ENCODE results near the gene OVOL1. TPM values are rescaled to one million over a fixed set of nuclear protein-coding genes. Genes with fewer than 3 reads are reported as not detected.
"Not testable (repeated sequence)": the region's sequence is repeated elsewhere in the genome, so short reads cannot be mapped to it uniquely, and the experiment has no call there.

OVOL1 gene
- total RNA-seq, 1 donor from 2014 or later: 0.16 TPM

- H3K4me1 Mint-ChIP-seq (ENCODE audit: low read depth): peaks cover 18% of the 10 kb centered on the region
- peaks cover 5% of the 10 kb centered on the region for H3K36me3 Mint-ChIP-seq (ENCODE audit: low read depth)
- peak overlapping the region; percentile 79 for H3K4me3 Mint-ChIP-seq (ENCODE audit: low read depth)
- no peak for DNase-seq (ENCODE audit: low spot score)
- H3K27me3 Mint-ChIP-seq (ENCODE audit: low read depth): no peaks in the 10 kb centered on the region
- H3K27ac Mint-ChIP-seq: peak overlapping the region; percentile 65
- intact Hi-C loops (cut with micrococcal nuclease): loop anchor here (10.0 kb wide), 1 partner anchor 53 kb away; no protein-coding TSS in a partner anchor
- H3K9me3 Mint-ChIP-seq: no peaks in the 10 kb centered on the region
Measured at GRCh38 chr11:65817312-65817834, 30.5 kb downstream of the OVOL1 start.

- Mint-ChIP-seq H3K27ac (peak overlapping the region; percentile 65), H3K4me3 (ENCODE audit: low read depth) (peak overlapping the region; percentile 79)
Measured at GRCh38 chr11:65817835-65818680, 31.2 kb downstream of the OVOL1 start.

GRCh38 chr11:65821107-65821506 lies 34.2 kb downstream of the OVOL1 start:
- H3K27me3 Mint-ChIP-seq (ENCODE audit: low read depth): no peaks in the 10 kb centered on the region
- no peaks in the 10 kb centered on the region for H3K9me3 Mint-ChIP-seq
- peaks cover 18% of the 10 kb centered on the region for H3K4me1 Mint-ChIP-seq (ENCODE audit: low read depth)
- DNase-seq (ENCODE audit: low spot score): no peak
- H3K36me3 Mint-ChIP-seq (ENCODE audit: low read depth): peaks cover 5% of the 10 kb centered on the region
- intact Hi-C loops (cut with micrococcal nuclease): no loop called here
- no peak overlapping the region for H3K27ac Mint-ChIP-seq
- no peak overlapping the region for H3K4me3 Mint-ChIP-seq (ENCODE audit: low read depth)

More at GRCh38 chr11:65817835-65818680, 31.2 kb downstream of the OVOL1 start:
- Mint-ChIP-seq H3K4me1 (ENCODE audit: low read depth) (peaks cover 18% of the 10 kb centered on the region), H3K36me3 (ENCODE audit: low read depth) (peaks cover 5% of the 10 kb centered on the region), H3K27me3 (ENCODE audit: low read depth) (no peaks in the 10 kb centered on the region), H3K9me3 (no peaks in the 10 kb centered on the region)
- DNase-seq (ENCODE audit: low spot score): peak; percentile 87
- intact Hi-C loops (cut with micrococcal nuclease): loop anchor here (1.0 to 10.0 kb wide), 4 partner anchors 38 to 171 kb away; partner anchors contain the start of genes AP5B1 and KAT5

DNA sequence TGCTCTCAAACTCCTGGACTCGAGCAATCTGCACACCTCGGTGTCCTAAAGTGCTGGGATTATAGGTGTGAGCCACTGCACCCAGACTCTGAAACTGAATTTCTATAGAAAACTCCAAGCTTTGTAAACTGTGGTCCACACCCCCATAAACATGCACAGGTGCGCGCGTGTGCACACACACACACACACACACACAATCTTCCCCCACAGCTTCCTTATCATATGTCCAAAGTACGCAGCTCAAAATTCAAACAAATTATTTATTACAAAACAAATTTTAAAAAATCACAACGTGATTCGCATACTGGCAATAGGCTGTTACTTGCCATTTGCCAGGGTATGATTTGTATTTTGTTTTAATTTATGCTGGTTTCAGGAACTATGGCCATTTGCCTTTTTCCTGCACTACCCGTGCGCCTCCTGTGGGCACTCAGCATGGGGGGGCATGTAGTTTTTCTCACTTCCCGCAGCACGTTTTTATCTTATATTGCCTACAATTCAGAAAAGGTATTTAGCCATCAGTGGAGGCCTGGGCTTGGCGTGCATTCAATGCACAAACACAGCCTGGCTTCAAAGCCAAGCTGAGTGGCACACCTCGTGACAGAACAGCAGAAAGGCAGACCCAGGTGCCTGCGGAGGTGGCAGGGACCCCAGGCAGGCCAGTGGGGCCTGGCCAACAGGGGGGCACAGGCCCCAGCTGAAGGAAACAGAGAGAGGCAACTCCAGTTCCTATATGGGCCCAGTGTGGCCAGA lies 36.1 kb downstream of the OVOL1 start:
- no peaks in the 10 kb centered on the region for H3K9me3 Mint-ChIP-seq
- intact Hi-C loops (cut with micrococcal nuclease): no loop called here
- no peak for DNase-seq (ENCODE audit: low spot score)
- no peaks in the 10 kb centered on the region for H3K27me3 Mint-ChIP-seq (ENCODE audit: low read depth)
- H3K27ac Mint-ChIP-seq: no peak overlapping the region
- no peaks in the 10 kb centered on the region for H3K36me3 Mint-ChIP-seq (ENCODE audit: low read depth)
- no peak overlapping the region for H3K4me3 Mint-ChIP-seq (ENCODE audit: low read depth)
- peaks cover 12% of the 10 kb centered on the region for H3K4me1 Mint-ChIP-seq (ENCODE audit: low read depth)

DNA sequence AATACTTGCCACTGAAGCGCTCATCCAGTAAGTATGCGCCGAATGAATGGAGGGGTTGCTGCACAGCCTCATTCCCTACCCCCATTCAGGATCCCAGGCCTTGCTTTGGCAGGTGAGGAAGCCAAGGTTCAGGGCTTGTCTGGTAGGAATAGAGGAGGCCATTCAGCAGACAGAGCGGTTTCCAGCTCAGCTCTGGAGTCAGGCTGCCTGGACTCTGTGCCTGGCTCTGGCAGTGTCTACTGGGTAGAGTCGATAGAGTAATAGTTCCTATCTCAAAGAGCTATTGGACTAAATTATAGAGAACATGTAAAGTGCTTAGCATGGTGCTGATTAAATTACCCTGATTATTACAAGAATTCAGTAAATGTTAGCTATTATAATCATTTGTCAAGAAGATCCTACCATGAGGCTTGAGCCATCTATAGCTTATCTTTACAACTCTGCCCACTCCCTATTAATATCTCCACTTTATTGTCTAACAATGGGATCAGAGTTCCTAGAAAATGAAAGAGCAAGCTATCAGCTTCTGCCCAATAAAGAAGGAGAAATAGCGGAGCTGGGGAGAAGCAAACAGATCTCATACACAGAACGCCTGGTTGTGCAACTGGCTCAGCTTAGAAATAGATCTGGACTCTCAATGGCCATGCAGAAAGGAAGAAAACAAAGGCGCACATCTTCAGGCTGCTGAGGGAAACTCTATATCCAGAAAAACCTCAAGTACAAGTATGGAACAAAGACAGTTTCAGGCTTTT lies 40.3 kb downstream of the OVOL1 start:
- H3K27ac Mint-ChIP-seq: peak overlapping the region; percentile 18
- no peaks in the 10 kb centered on the region for H3K9me3 Mint-ChIP-seq
- H3K36me3 Mint-ChIP-seq (ENCODE audit: low read depth): no peaks in the 10 kb centered on the region
- peaks cover 3% of the 10 kb centered on the region for H3K27me3 Mint-ChIP-seq (ENCODE audit: low read depth)
- intact Hi-C loops (cut with micrococcal nuclease): no loop called here
- DNase-seq (ENCODE audit: low spot score): no peak
- peaks cover 20% of the 10 kb centered on the region for H3K4me1 Mint-ChIP-seq (ENCODE audit: low read depth)
- H3K4me3 Mint-ChIP-seq (ENCODE audit: low read depth): no peak overlapping the region

DNA sequence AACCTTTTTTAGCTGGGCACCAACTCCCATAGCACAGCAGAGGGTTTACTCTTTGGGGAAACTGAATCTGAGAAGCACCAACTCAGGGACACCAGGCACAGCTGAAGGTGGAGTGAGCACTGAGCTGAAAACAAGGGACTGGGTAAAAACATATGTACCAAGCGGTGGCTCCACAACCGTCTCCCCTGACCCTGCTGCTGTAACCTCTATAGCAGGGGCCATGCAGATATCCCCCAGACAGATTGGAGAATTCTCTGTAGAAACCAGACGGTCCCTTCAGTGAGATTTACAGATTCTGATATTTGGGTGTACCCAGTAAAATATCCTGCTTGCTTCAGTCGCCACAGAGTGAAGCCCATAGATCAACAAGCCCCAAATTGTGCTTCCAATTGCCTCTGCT lies 42.6 kb downstream of the OVOL1 start:
- peaks cover 27% of the 10 kb centered on the region for H3K4me1 Mint-ChIP-seq (ENCODE audit: low read depth)
- DNase-seq (ENCODE audit: low spot score): no peak
- no peak overlapping the region for H3K4me3 Mint-ChIP-seq (ENCODE audit: low read depth)
- H3K36me3 Mint-ChIP-seq (ENCODE audit: low read depth): no peaks in the 10 kb centered on the region
- H3K27ac Mint-ChIP-seq: no peak overlapping the region
- peaks cover 7% of the 10 kb centered on the region for H3K27me3 Mint-ChIP-seq (ENCODE audit: low read depth)
- intact Hi-C loops (cut with micrococcal nuclease): no loop called here
- no peaks in the 10 kb centered on the region for H3K9me3 Mint-ChIP-seq

DNA sequence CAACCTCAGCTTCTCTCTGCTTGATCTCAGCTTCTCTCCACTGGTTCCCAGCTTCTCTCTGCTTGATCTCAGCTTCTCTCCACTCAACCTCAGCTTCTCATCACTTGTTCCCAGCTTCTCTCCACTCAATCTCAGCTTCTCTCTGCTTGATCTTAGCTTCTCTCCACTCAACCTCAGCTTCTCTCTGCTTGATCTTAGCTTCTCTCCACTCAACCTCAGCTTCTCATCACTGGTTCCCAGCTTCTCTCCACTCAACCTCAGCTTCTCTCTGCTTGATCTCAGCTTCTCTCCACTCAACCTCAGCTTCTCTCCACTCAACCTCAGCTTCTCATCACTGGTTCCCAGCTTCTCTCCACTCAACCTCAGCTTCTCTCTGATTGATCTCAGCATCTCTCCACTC lies 45.4 kb downstream of the OVOL1 start:
- Mint-ChIP-seq H3K4me1 (ENCODE audit: low read depth) (peaks cover 27% of the 10 kb centered on the region), H3K4me3 (ENCODE audit: low read depth) (peak overlapping the region; percentile 30)
- H3K36me3 Mint-ChIP-seq (ENCODE audit: low read depth); H3K9me3 Mint-ChIP-seq; intact Hi-C loops (cut with micrococcal nuclease); H3K27ac Mint-ChIP-seq; DNase-seq (ENCODE audit: low spot score); H3K27me3 Mint-ChIP-seq (ENCODE audit: low read depth): not testable (repeated sequence)

- H3K4me1 Mint-ChIP-seq (ENCODE audit: low read depth): peaks cover 20% of the 10 kb centered on the region
- intact Hi-C loops (cut with micrococcal nuclease): no loop called here
- H3K36me3 Mint-ChIP-seq (ENCODE audit: low read depth): no peaks in the 10 kb centered on the region
- H3K4me3 Mint-ChIP-seq (ENCODE audit: low read depth): no peak within 1 kb of the TSS
- H3K27me3 Mint-ChIP-seq (ENCODE audit: low read depth): peaks cover 7% of the 10 kb centered on the region
- H3K9me3 Mint-ChIP-seq: no peaks in the 10 kb centered on the region
- no peak within 1 kb of the TSS for H3K27ac Mint-ChIP-seq
- DNase-seq (ENCODE audit: low spot score): peak; percentile 95
Measured at GRCh38 chr11:65833297-65834030, 46.6 kb downstream of the OVOL1 start, which contains the start of gene SNX32. SNX32 (plus strand) TSS chr11:65833963; CDS start chr11:65834066, 103 bp downstream.

- no peaks in the 10 kb centered on the region for H3K36me3 Mint-ChIP-seq (ENCODE audit: low read depth)
- intact Hi-C loops (cut with micrococcal nuclease): no loop called here
- no peak for DNase-seq (ENCODE audit: low spot score)
- peaks cover 17% of the 10 kb centered on the region for H3K4me1 Mint-ChIP-seq (ENCODE audit: low read depth)
- no peak overlapping the region for H3K27ac Mint-ChIP-seq
- H3K4me3 Mint-ChIP-seq (ENCODE audit: low read depth): no peak overlapping the region
- H3K9me3 Mint-ChIP-seq: no peaks in the 10 kb centered on the region
- H3K27me3 Mint-ChIP-seq (ENCODE audit: low read depth): peaks cover 7% of the 10 kb centered on the region
Measured at GRCh38 chr11:65834202-65834601, 47.3 kb downstream of the OVOL1 start.

GRCh38 chr11:65842144-65842543 lies 55.3 kb downstream of the OVOL1 start:
- no peaks in the 10 kb centered on the region for H3K9me3 Mint-ChIP-seq
- H3K4me1 Mint-ChIP-seq (ENCODE audit: low read depth): no peaks in the 10 kb centered on the region
- H3K36me3 Mint-ChIP-seq (ENCODE audit: low read depth): no peaks in the 10 kb centered on the region
- no peak overlapping the region for H3K27ac Mint-ChIP-seq
- DNase-seq (ENCODE audit: low spot score): no peak
- H3K27me3 Mint-ChIP-seq (ENCODE audit: low read depth): no peaks in the 10 kb centered on the region
- H3K4me3 Mint-ChIP-seq (ENCODE audit: low read depth): no peak overlapping the region
- intact Hi-C loops (cut with micrococcal nuclease): no loop called here

GRCh38 chr11:65843811-65844210 lies 56.9 kb downstream of the OVOL1 start:
- no peaks in the 10 kb centered on the region for H3K36me3 Mint-ChIP-seq (ENCODE audit: low read depth)
- no peak overlapping the region for H3K27ac Mint-ChIP-seq
- H3K27me3 Mint-ChIP-seq (ENCODE audit: low read depth): no peaks in the 10 kb centered on the region
- intact Hi-C loops (cut with micrococcal nuclease): no loop called here
- no peaks in the 10 kb centered on the region for H3K4me1 Mint-ChIP-seq (ENCODE audit: low read depth)
- H3K9me3 Mint-ChIP-seq: no peaks in the 10 kb centered on the region
- no peak overlapping the region for H3K4me3 Mint-ChIP-seq (ENCODE audit: low read depth)
- no peak for DNase-seq (ENCODE audit: low spot score)
